A549 (cell line): ENCODE measurements around the gene CADM1. TPM values are rescaled to one million over a fixed set of nuclear protein-coding genes. Genes with fewer than 3 reads are reported as not detected.

Experiments
- ATAC-seq, 2 experiments: fragments of 200-7000 bp in 1 of 2; fragments of >200 bp in 1 of 2; cut with Nextera tagmentation in 1 of 2; cut with Tn5 transposase in 1 of 2; 3 replicates each; pipeline versions ENCODE4 v1.8.0 to v1.9.1; 2018 to 2020; ENCODE audit warnings: mild to moderate bottlenecking in 1 of 2, moderate library complexity in 1 of 2
- CTCF ChIA-PET: fragments of 300-600 bp; sonication (Branson Sonifier 250); formaldehyde crosslinking; extraction: SDS; loops from one replicate; lab custom pipeline; 2021; ENCODE audit warnings: antibody characterized with exemption, inconsistent platforms; lab: Yijun Ruan, JAX
- POLR2A ChIA-PET: fragments of 350-600 bp; formaldehyde crosslinking; extraction: SDS; loops from one replicate; lab custom pipeline; 2021; ENCODE audit warnings: antibody characterized with exemption, inconsistent platforms; lab: Yijun Ruan, JAX
- DNase-seq, 2 experiments: peaks; one replicate each; pipeline versions ENCODE4 v3.0.0 to v3.0.0-alpha.2; 2011 to 2016; ENCODE audit warnings: low read depth in 1 of 2, low spot score in 1 of 2
- FAIRE-seq: peaks from 2 replicates; lab custom pipeline; 2011; peaks lifted over from hg19 to GRCh38; lab: Jason Lieb, UNC
- H3K27ac ChIP-seq, 2 experiments: fragments of >200 bp; sonication (Bioruptor Twin); formaldehyde crosslinking; 3 replicates each; pipeline ENCODE4 v1.5.1; 2016 to 2017
- H3K4me1 ChIP-seq: fragments of >200 bp; sonication (Bioruptor Twin); formaldehyde crosslinking; 3 replicates; pipeline ENCODE4 v1.6.1; 2016
- H3K4me2 ChIP-seq: fragments of >200 bp; sonication (Bioruptor Twin); formaldehyde crosslinking; 3 replicates; pipeline ENCODE4 v1.6.1; 2016
- H3K4me3 ChIP-seq: fragments of >200 bp; sonication (Bioruptor Twin); formaldehyde crosslinking; 3 replicates; pipeline ENCODE4 v1.5.1; 2016
- H3K9me3 ChIP-seq: fragments of >200 bp; sonication (Bioruptor Twin); formaldehyde crosslinking; 3 replicates; pipeline ENCODE4 v1.6.1; 2016
- CBX2 ChIP-seq: fragments of 200-600 bp; sonication (generic); IDR thresholded peaks from 2 replicates; pipeline ENCODE4 v1.6.1; 2016; ENCODE audit warnings: low read depth, mild to moderate bottlenecking, borderline replicate concordance
- CHD4 ChIP-seq: fragments of 200-600 bp; sonication (generic); IDR thresholded peaks from 2 replicates; pipeline ENCODE4 v1.6.1; 2016; ENCODE audit warnings: antibody characterized with exemption, mild to moderate bottlenecking, borderline replicate concordance
- ESRRA ChIP-seq: fragments of 150-350 bp; IDR thresholded peaks from 2 replicates; pipeline ENCODE4 v1.6.1; 2014; ENCODE audit warnings: mild to moderate bottlenecking, low read length, borderline replicate concordance
- FOSB ChIP-seq: fragments of 250-450 bp; sonication (Bioruptor Pico); IDR thresholded peaks from 2 replicates; pipeline ENCODE4 v1.5.0; 2020; ENCODE audit warnings: mild to moderate bottlenecking, moderate library complexity
- FOXS1 ChIP-seq: fragments of 250-450 bp; sonication (Bioruptor Pico); IDR thresholded peaks from 2 replicates; pipeline ENCODE4 v1.5.0; 2020; ENCODE audit warnings: mild to moderate bottlenecking, moderate library complexity
- HEYL ChIP-seq: fragments of 250-450 bp; sonication (Bioruptor Pico); IDR thresholded peaks from 2 replicates; pipeline ENCODE4 v1.8.0; 2021; ENCODE audit warnings: mild to moderate bottlenecking, moderate library complexity
- HOXA7 ChIP-seq: fragments of 250-450 bp; sonication (Bioruptor Pico); IDR thresholded peaks from 2 replicates; pipeline ENCODE4 v1.5.0; 2020; ENCODE audit warnings: mild to moderate bottlenecking, moderate library complexity
- HOXB13 ChIP-seq: fragments of 250-450 bp; sonication (Bioruptor Pico); IDR thresholded peaks from 2 replicates; pipeline ENCODE4 v1.5.0; 2020; ENCODE audit warnings: low read depth, mild to moderate bottlenecking, moderate library complexity
- KDM1A ChIP-seq: fragments of 200-600 bp; sonication (generic); IDR thresholded peaks from 2 replicates; pipeline ENCODE4 v1.6.1; 2016; ENCODE audit warnings: low read depth, mild to moderate bottlenecking
- MAFK ChIP-seq: fragments of 450-650 bp; IDR thresholded peaks from 2 replicates; pipeline ENCODE4 v1.6.1; 2014; ENCODE audit not compliant: partially characterized antibody
- MAZ ChIP-seq: fragments of 150-350 bp; IDR thresholded peaks from 2 replicates; pipeline ENCODE4 v1.6.1; 2014; ENCODE audit warnings: antibody characterized with exemption, low read depth, low read length, borderline replicate concordance
- NPAS2 ChIP-seq: fragments of 250-450 bp; sonication (Bioruptor Pico); IDR thresholded peaks from 2 replicates; pipeline ENCODE4 v1.8.0; 2022; ENCODE audit warnings: mild to moderate bottlenecking, moderate library complexity, borderline replicate concordance
- PHF8 ChIP-seq: fragments of 200-600 bp; sonication (generic); IDR thresholded peaks from 2 replicates; pipeline ENCODE4 v1.6.1; 2016; ENCODE audit warnings: low read depth, mild to moderate bottlenecking, antibody characterized with exemption, moderate library complexity, borderline replicate concordance
- RAD21 ChIP-seq, 2 experiments: fragments of >200 bp in 1 of 2; sonication (Bioruptor Twin) in 1 of 2; formaldehyde crosslinking in 1 of 2; IDR thresholded peaks in 1 of 2; conservative IDR thresholded peaks in 1 of 2; 2 replicates in 1 of 2; 3 replicates in 1 of 2; pipeline ENCODE4 v1.6.1; 2012 to 2018; ENCODE audit warnings: inconsistent platforms in 1 of 2
- RFX5 ChIP-seq: fragments of 450-650 bp; IDR thresholded peaks from 2 replicates; pipeline ENCODE4 v1.7.1; 2014; ENCODE audit warnings: antibody characterized with exemption, mild to moderate bottlenecking, moderate library complexity
- SREBF2 ChIP-seq: fragments of 450-650 bp; IDR thresholded peaks from 2 replicates; pipeline ENCODE4 v1.6.1; 2014; ENCODE audit warnings: mild to moderate bottlenecking, moderate library complexity
- ZFP36 ChIP-seq: fragments of 450-650 bp; IDR thresholded peaks from 2 replicates; pipeline ENCODE4 v1.6.1; 2014; ENCODE audit warnings: borderline replicate concordance; ENCODE audit not compliant: partially characterized antibody
- ZSCAN20 ChIP-seq: fragments of 250-450 bp; sonication (Bioruptor Pico); IDR thresholded peaks from 2 replicates; pipeline ENCODE4 v1.8.0; 2022; ENCODE audit warnings: mild to moderate bottlenecking, moderate library complexity
- WGBS: methylation state at CpG from one replicate; pipeline ENCODE4 v1.1.6; 2017; ENCODE audit errors: missing lambda C conversion rate; 5-methylcytosine and 5-hydroxymethylcytosine counted together
- polyA plus RNA-seq, 4 experiments: library from polyadenylated mRNA; depleted of rRNA in 3 of 4; stranded (reverse); fragments of >200 nt; fragmentation: RNase III in 1 of 4; extraction: RNeasy Plus Mini Kit Qiagen cat#74134 plus additional on column Dnase treatment in 1 of 4; gene quantifications; 2 replicates in 3 of 4; 3 replicates in 1 of 4; pipeline ENCODE4 v1.2.3, GENCODE V29; 2011 to 2017
- TF ChIP-seq, protein P1 (sequence below): fragments of 150-350 bp; IDR thresholded peaks from 2 replicates; pipeline ENCODE4 v1.6.1; 2014; ENCODE audit warnings: low read depth, mild to moderate bottlenecking, low read length
- TF ChIP-seq, protein P2 (sequence below): fragments of 450-650 bp; IDR thresholded peaks from 2 replicates; pipeline ENCODE4 v1.6.1; 2014; ENCODE audit warnings: antibody characterized with exemption
- TF ChIP-seq, protein P3 (sequence below): IDR thresholded peaks from 2 replicates; pipeline ENCODE4 v1.6.1; 2012
- TF ChIP-seq, protein P4 (sequence below): IDR thresholded peaks from 2 replicates; pipeline ENCODE4 v1.6.1; 2012; ENCODE audit warnings: low read depth, borderline replicate concordance

The CADM1 gene
- polyA plus RNA-seq, 2 of the 4 experiments (the other 2 are of a cell fraction) = 33.4 to 36.7 TPM

DNA sequence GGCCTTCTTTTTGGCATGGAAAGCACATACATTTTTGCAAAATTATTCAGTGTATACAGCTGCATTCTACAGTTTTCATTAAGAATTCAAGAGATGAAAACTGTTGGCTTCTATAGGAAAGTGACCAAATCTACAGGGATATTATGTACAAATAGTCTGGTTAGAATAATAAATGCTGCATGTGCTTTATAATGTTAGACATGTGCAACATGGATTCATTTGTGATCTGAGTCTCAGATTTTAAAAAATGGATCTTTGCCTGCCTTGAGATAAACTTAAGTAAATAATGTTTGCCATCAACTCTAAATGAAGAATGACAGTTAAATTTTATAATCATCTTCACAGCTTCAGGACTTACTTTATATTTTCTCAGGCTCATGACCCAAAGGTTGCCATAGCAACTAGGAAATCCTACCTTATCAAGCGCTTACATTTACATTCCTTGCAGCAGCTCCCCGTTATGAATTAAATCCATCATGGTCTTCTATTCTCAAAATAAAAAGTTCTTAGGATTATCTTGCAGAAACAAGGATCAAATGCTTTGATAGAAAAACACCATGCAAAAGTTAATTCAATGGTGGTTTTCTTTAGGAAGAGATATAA, 200.2 kb downstream of the CADM1 start:
- DNase-seq = no peak
- Histone ChIP-seq H3K9me3 (no peaks in the 10 kb centered on the region), H3K4me1 (peaks cover 17% of the 10 kb centered on the region), H3K4me2 (no peak overlapping the region), H3K4me3 (no peak overlapping the region), H3K27ac (no peak overlapping the region)
- no peak for TF ChIP-seq RAD21 (conservative IDR thresholded peaks at IDR 0.05 in 1 of 2, IDR thresholded peaks at IDR 0.05 in 1 of 2)
- no peak for TF ChIP-seq HEYL (CRISPR knock-in tag)
- TF ChIP-seq, protein P1, sequence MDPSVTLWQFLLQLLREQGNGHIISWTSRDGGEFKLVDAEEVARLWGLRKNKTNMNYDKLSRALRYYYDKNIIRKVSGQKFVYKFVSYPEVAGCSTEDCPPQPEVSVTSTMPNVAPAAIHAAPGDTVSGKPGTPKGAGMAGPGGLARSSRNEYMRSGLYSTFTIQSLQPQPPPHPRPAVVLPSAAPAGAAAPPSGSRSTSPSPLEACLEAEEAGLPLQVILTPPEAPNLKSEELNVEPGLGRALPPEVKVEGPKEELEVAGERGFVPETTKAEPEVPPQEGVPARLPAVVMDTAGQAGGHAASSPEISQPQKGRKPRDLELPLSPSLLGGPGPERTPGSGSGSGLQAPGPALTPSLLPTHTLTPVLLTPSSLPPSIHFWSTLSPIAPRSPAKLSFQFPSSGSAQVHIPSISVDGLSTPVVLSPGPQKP = no peak
- no peak for TF ChIP-seq CBX2
- no peak for TF ChIP-seq SREBF2
- TF ChIP-seq MAFK = no peak
- TF ChIP-seq NPAS2 (CRISPR knock-in tag) = no peak
- no peak for TF ChIP-seq HOXA7
- CTCF ChIA-PET = no interaction called here
- FAIRE-seq = no peak
- ATAC-seq = no peak
- WGBS = 88% methylated on average over 2 of the region's 2 CpGs
- POLR2A ChIA-PET = no interaction called here

DNA sequence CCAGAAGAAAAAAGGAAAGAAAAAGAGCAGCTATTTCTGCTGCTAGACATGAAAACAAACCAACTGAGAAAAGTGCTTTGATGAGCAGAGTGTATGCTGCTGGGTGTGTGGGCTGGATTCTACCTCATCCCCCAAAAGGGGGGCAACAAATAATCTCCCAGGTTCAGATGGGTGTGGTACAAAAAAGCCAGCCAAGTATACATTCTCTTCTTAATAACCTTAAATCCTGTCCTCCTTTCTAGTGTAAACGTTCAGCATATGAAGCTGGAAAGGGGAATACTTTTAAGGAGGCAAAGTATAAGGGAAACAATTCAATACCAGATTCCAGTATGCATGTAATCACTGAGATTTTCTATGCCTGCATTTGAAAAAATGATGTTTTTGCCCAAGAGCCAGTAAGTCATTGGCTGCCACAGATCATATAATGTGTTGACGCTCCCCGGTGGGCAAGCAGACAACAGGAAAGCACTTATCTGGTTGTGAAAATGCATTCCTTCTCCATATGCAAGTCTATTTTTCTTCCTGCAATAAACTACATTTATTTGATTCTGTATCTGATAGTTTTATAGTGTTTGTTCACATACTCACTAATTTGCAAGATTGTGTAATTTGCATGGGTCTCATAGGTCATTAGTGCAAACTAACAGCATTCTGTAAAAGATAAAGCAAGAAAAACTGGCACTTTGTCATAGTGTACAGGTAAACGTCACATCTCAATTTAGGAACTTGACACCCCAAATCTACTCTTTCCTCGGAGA, 201.1 kb downstream of the CADM1 start:
- FAIRE-seq = no peak
- H3K9me3 ChIP-seq = no peaks in the 10 kb centered on the region
- H3K4me2 ChIP-seq = no peak overlapping the region
- DNase-seq = no peak
- POLR2A ChIA-PET = no interaction called here
- 83% methylated on average over 5 of the region's 5 CpGs for WGBS
- TF ChIP-seq FOSB (no peak), ZFP36 (no peak), FOXS1 (no peak), CHD4 (no peak), MAFK (no peak), ZSCAN20 (CRISPR knock-in tag) (no peak), RFX5 (no peak), ESRRA (no peak), HEYL (CRISPR knock-in tag) (no peak), HOXB13 (CRISPR knock-in tag) (no peak), KDM1A (no peak), PHF8 (no peak), MAZ (no peak)
- TF ChIP-seq, protein P2, sequence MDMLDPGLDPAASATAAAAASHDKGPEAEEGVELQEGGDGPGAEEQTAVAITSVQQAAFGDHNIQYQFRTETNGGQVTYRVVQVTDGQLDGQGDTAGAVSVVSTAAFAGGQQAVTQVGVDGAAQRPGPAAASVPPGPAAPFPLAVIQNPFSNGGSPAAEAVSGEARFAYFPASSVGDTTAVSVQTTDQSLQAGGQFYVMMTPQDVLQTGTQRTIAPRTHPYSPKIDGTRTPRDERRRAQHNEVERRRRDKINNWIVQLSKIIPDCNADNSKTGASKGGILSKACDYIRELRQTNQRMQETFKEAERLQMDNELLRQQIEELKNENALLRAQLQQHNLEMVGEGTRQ = no peak
- TF ChIP-seq, protein P3, sequence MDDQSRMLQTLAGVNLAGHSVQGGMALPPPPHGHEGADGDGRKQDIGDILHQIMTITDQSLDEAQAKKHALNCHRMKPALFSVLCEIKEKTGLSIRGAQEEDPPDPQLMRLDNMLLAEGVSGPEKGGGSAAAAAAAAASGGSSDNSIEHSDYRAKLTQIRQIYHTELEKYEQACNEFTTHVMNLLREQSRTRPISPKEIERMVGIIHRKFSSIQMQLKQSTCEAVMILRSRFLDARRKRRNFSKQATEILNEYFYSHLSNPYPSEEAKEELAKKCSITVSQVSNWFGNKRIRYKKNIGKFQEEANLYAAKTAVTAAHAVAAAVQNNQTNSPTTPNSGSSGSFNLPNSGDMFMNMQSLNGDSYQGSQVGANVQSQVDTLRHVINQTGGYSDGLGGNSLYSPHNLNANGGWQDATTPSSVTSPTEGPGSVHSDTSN = no peak
- TF ChIP-seq, protein P4, sequence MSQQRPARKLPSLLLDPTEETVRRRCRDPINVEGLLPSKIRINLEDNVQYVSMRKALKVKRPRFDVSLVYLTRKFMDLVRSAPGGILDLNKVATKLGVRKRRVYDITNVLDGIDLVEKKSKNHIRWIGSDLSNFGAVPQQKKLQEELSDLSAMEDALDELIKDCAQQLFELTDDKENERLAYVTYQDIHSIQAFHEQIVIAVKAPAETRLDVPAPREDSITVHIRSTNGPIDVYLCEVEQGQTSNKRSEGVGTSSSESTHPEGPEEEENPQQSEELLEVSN = no peak
- ATAC-seq = no peak
- H3K4me1 ChIP-seq = peaks cover 17% of the 10 kb centered on the region
- CTCF ChIA-PET = no interaction called here
- H3K27ac ChIP-seq = no peak overlapping the region
- H3K4me3 ChIP-seq = no peak overlapping the region
